Hematopoietic multipotent progenitor cell treated with erythropoietin and hydrocortisone succinate and interleukin-3 and kit ligand, for 15 days (in vitro differentiated cells): ENCODE data around the gene ULK2.

ENCODE experiments used
- DNase-seq: peaks from one replicate; pipeline ENCODE4 v3.0.0-alpha.2; 2015; ENCODE audit warnings: low spot score

Gene ULK2

DNA sequence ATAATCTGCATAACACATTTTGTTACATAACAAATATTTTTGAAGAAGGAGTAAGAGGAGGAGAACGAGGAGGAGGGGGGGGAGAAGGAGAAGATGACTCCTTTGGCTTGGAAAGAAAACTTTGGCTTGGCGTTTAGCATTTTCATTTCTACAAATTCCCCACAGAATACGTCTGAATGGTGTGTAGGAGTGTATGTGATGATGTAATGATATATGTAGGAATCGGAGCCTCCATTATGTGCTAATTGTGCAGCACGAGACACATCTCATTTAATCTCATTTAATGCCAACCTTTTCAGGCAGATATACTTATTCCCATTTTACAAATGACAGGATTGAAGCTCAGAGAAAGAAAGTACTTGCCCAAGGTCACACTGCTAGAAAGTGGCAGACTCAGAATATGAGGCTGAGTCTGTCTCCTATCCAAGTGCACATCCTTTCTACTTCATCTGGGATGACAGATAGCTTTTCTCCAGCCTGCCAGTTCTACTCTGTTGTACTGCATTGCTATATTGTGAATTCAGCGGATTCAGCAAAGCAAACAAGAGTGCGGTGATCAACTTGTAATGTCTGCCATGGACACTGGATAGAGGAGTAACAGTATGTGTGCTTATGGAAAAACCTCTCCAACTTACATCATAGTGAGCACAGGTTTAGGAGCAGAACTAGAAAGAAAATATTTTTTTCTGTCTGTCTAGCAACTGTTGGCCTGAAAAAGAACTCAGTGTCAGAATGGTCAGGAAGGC lies 140.9 kb downstream of the ULK2 start:
- DNase-seq, result no peak

DNA sequence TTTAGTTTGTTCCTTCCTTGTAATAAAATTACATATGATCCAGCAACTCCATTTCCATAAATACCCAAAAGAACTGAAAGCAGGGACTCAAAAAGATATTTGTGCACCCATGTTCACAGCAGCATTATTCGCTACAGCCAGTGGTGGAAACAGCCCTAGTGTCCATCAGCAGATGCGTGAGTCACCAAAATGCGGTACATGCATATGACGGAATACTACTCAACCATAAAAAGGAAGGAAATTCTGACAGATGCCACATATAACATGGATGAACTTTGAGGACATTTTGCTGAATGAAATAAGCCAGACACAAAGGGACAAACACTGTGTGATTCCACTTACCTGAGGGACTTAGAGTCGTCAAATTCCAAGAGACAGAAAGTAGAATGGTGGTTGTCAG lies 142.2 kb downstream of the ULK2 start:
- DNase-seq, result no peak

DNA sequence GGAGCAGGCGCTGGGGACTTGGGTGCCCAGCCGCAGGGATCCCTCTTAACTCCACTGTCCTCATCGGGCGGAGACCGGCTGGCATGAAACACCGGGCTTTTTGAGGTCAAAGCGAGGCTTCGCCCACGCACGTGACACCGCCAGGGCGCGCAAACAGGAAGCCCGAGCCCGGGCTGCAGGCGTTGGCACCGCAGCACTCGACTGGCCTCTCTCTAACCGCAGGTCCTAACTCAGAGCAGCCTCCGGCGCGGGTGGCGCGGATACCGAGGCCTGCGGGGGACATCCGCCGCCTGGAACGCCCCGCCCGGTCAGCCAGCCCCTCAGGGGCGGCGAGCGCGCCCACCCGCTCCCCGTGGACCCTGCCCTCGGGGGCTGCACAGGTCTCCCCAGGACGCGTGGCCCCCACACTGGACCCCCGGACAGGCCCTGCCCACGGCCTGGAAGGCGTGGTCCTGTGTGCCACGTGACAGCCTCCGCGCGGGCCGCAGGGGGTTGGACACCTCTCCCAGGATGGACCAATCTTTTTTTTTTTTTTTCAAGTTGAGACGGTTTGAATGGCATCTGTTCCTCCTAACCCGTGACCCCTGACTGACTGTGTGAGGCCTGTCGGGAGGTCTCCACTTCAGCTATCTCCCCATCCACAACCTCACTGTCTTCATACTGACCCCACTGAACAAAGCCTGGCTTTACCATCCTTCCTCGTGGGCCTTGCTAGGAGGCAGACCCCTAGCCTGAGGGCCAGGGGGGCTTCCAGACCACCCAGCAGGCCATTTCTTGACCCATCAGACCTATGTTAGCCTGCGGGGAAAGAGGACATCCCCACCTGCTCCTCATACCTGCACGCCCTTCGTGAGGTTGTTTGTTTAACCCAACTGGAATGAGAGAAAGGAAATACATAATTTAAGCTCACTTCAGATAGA lies 143.0 kb downstream of the ULK2 start:
- DNase-seq, result peak; percentile 40

DNA sequence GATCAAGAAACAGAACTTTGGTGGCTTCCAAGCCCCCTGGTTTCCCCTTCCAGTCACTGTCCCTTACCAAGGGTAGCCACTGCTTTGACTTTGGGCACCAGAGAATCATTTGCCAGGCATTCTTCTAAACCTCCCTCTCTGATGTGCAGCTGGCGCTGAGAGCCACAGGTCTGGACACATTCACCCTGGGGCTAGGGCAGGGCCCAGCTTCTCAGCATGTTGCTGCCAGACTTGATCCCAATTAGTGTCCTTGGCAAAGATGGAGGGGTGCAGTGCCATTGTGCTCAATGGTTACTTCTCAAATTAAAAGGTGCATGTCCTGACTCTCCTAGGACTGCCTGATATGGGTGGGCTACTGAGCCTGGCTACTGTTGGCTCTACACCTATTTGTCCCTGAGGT lies 143.8 kb downstream of the ULK2 start:
- no peak for DNase-seq
